Urinary bladder (tissue), 4 donors: ENCODE measurements around the gene FNDC3A. TPM values are rescaled to one million over a fixed set of nuclear protein-coding genes. Genes with fewer than 3 reads are reported as not detected.
A peak's percentile ranks its signal among the peaks of the same experiment; 100 is the strongest.
"Not testable (repeated sequence)": the region's sequence is repeated elsewhere in the genome, so short reads cannot be mapped to it uniquely, and the experiment has no call there.

Experiments
- DNase-seq: peaks from one replicate; pipeline ENCODE4 v3.0.0-alpha.2; 2015; ENCODE audit errors: extremely low spot score
- H3K27ac ChIP-seq: one replicate; pipeline ENCODE4 v1.5.1; 2013; ENCODE audit warnings: low read depth, mild to moderate bottlenecking, moderate library complexity
- H3K36me3 ChIP-seq: one replicate; pipeline ENCODE4 v1.6.1; 2013; ENCODE audit warnings: mild to moderate bottlenecking, moderate library complexity; ENCODE audit not compliant: insufficient read depth
- H3K4me1 ChIP-seq: one replicate; pipeline ENCODE4 v1.6.1; 2013; ENCODE audit warnings: mild to moderate bottlenecking, moderate library complexity; ENCODE audit not compliant: insufficient read depth
- H3K4me3 ChIP-seq: one replicate; pipeline ENCODE4 v1.5.1; 2013; ENCODE audit warnings: low read depth, low read length
- WGBS: extraction: QIAGEN DNeasy Blood & Tissue Kit; methylation state at CpG from one replicate; pipeline ENCODE4 v1.1.7; 2013; 5-methylcytosine and 5-hydroxymethylcytosine counted together
- polyA plus RNA-seq: library from polyadenylated mRNA; stranded (reverse); fragments of 200-250 nt; gene quantifications from one replicate; pipeline ENCODE4 v1.2.3, GENCODE V29; 2013
- total RNA-seq: library from RNA; depleted of rRNA; stranded (reverse); fragments of >200 nt; gene quantifications from one replicate; pipeline ENCODE4 v1.2.3, GENCODE V29; 2014
- donor health status: healthy with polysubstance abuse.
- donor health status: healthy.

FNDC3A gene
- total and polyA plus RNA-seq, 2 donors, result 25.4 to 109 TPM

DNA sequence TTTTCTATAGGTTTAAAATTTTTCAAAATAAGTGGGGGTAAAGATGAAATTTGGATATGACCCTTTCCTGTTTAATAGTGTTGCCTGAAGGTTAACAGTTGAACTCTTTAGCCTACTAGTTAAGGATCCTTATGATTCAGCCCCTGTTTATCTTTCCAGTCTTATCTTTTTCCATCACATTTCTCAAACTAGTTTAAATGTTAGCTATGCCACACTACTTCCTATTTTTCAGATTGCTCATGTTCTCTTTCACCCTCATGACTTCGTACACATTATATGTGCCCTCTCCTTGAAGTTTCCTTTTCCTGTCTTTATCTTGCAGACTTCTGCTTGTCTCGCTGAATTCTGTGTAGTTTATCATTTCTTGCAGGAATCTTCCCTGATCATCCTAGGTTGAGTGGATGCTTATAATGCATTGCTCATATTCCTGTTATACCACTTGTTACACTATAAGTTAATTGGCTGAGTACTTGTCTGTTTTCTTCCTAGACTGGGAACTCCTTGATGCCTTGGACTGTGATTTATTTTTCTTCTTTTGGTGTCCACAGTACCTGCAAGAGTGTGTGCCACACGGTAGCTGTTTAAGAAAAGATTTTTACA is 86.7 kb downstream of the FNDC3A start:
- WGBS, result 57% methylated on average over 3 of the region's 3 CpGs
- H3K4me3 ChIP-seq, result no peak overlapping the region
- no peak for DNase-seq

GRCh38 chr13:49063011-49063410 is 87.3 kb downstream of the FNDC3A start:
- H3K27ac ChIP-seq, result no peak overlapping the region
- H3K4me1 ChIP-seq, result no peaks in the 10 kb centered on the region
- peaks cover 3% of the 10 kb centered on the region for H3K36me3 ChIP-seq
- H3K4me3 ChIP-seq, result no peak overlapping the region
- no peak for DNase-seq

More for the DNA sequence above, 86.7 kb downstream of the FNDC3A start:
- Histone ChIP-seq H3K4me1 (no peaks in the 10 kb centered on the region), H3K27ac (no peak overlapping the region), H3K36me3 (peaks cover 3% of the 10 kb centered on the region)

DNA sequence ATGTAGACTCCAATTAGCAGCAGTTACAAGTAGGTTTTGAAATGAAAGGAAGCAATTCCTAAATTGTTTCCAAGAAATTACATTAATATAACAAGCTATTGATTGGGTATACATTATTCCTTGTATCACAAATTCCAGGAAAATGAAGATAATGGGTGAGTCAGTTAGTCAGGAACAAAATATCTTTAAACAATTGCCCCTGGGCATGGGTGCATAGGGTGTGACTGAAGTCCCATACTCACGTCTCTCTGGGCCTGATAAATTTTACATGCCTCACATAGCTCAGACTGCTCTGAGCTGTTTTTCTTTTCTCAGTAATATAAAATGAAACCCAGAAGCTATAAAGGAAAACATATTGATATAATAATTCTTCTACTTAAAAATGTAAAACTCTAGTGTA is 87.8 kb downstream of the FNDC3A start:
- H3K27ac ChIP-seq, result no peak overlapping the region
- no peak for DNase-seq
- H3K36me3 ChIP-seq, result peaks cover 3% of the 10 kb centered on the region
- WGBS, result 51% methylated on average over 1 of the region's 1 CpG
- no peak overlapping the region for H3K4me3 ChIP-seq
- no peaks in the 10 kb centered on the region for H3K4me1 ChIP-seq

GRCh38 chr13:49064476-49064875 is 88.8 kb downstream of the FNDC3A start:
- Histone ChIP-seq H3K4me3 (no peak overlapping the region), H3K27ac (no peak overlapping the region)
- WGBS, result 97% methylated on average over 3 of the region's 3 CpGs

DNA sequence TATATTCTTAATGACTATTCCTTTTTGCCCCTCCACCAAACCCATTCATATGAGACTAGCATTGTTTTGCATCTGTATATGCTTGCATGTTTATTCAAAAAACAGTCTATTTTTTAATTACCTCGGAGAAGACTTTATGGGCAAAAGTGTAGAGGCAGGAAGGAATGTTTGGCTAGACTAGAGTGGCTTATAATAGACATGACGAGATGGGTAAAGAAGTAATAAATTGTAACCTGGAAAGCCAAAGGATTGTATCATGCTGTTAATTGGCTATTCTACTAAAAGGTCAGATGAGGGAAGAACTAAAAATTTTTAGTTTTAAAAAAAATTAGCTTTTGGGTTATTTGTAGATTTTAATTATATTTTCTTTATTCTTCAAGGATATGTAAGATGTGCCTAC is 91.1 kb downstream of the FNDC3A start:
- H3K27ac ChIP-seq, result no peak overlapping the region
- no peak overlapping the region for H3K4me3 ChIP-seq
- H3K4me1 ChIP-seq, result no peaks in the 10 kb centered on the region
- 88% methylated on average over 2 of the region's 2 CpGs for WGBS
- no peak for DNase-seq
- peaks cover 3% of the 10 kb centered on the region for H3K36me3 ChIP-seq

More at GRCh38 chr13:49064476-49064875, 88.8 kb downstream of the FNDC3A start:
- DNase-seq, result no peak
- Histone ChIP-seq H3K4me1 (no peaks in the 10 kb centered on the region), H3K36me3 (peaks cover 3% of the 10 kb centered on the region)

DNA sequence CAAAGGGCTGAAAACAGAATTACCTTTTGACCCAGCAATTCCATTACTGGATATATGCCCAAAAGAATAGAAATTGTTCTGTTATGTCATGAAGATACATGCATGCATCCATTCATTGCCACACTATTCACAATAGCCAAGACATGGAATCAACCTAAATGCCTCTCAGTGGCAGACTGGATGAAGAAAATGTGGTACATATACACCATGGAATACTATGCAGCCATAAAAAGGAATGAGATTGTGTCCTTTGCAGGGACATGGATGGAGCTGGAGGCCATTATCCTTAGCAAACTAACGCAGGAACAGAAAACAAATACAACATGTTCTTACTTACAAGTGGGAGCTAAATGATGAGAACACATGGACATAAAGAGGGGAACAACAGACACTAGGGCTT is 92.8 kb downstream of the FNDC3A start:
- not testable (repeated sequence) for H3K36me3 ChIP-seq, H3K4me3 ChIP-seq, DNase-seq, H3K27ac ChIP-seq, H3K4me1 ChIP-seq
- 100% methylated on average over 1 of the region's 1 CpG for WGBS

DNA sequence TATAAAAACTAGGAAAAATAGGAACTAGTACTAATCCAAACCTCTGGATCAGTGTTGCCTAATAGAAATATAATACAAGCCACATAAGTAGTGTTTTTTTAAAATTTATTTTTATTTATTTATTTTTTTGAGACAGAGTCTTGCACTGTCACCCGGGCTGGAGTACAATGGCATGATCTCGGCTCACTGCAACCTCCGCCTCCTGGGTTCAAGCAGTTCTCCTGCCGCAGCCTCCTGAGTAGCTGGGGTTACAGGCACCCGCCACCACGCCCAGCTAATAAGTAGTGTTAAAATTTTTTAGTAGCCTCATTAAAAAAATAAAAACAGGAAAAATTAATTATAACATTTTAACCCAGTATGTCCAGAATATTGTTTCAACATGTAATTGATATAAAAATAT is 94.3 kb downstream of the FNDC3A start:
- DNase-seq, H3K36me3 ChIP-seq, H3K4me3 ChIP-seq, H3K27ac ChIP-seq, H3K4me1 ChIP-seq: not testable (repeated sequence)
- WGBS, result 96% methylated on average over 6 of the region's 6 CpGs

GRCh38 chr13:49071341-49071937 is 95.7 kb downstream of the FNDC3A start:
- Histone ChIP-seq H3K27ac (no peak overlapping the region), H3K4me1 (no peaks in the 10 kb centered on the region), H3K36me3 (no peaks in the 10 kb centered on the region), H3K4me3 (no peak overlapping the region)
- DNase-seq, result no peak
- 94% methylated on average over 1 of the region's 1 CpG for WGBS

GRCh38 chr13:49082653-49083536 is 107.2 kb downstream of the FNDC3A start:
- Histone ChIP-seq H3K36me3 (no peaks in the 10 kb centered on the region), H3K4me1 (no peaks in the 10 kb centered on the region), H3K4me3 (no peak overlapping the region), H3K27ac (no peak overlapping the region)
- DNase-seq, result peak; percentile 6
- 92% methylated on average over 4 of the region's 4 CpGs for WGBS

DNA sequence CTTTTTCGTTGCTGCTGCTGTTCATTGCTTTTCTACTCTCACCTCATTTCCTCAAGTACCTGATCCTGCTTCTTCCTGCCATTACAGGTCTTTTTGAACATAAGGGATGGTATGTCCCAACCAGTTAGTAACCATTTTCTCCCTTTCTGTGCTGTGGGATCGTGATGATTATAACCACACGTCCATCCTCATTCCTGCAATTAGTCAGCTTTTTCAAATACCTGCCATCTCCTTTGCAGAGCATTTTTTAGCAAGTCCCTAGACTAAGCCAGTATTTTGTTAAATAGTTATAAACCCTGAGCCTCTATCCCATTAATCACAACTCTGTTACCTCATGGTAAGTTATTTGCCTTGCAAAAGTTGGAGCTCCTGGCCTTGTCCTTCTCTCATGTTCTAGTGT is 109.2 kb downstream of the FNDC3A start:
- WGBS, result 90% methylated on average over 3 of the region's 3 CpGs
- Histone ChIP-seq H3K27ac (no peak overlapping the region), H3K4me3 (no peak overlapping the region), H3K4me1 (no peaks in the 10 kb centered on the region), H3K36me3 (no peaks in the 10 kb centered on the region)
- no peak for DNase-seq

DNA sequence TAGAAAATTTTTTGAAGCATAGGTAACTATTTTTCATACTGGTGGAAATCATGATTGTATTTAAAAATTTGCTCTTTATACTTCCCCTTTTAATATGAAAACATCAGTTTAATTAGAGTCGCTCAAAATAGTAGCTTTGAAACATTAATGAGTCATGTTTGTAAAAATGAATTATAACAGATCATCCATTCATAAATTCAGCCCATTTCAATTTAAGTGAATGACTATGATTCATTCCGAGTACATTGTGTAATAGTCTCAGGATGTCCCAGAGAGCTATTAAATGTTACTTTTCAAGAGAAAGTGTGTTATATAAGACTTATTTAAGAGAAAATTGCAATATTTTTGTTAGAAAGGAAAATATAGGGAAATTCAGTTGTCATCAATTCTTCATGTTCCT is 111.0 kb downstream of the FNDC3A start:
- Histone ChIP-seq H3K4me1 (no peaks in the 10 kb centered on the region), H3K4me3 (no peak overlapping the region), H3K27ac (no peak overlapping the region), H3K36me3 (no peaks in the 10 kb centered on the region)
- WGBS, result 75% methylated on average over 2 of the region's 2 CpGs
- DNase-seq, result no peak

DNA sequence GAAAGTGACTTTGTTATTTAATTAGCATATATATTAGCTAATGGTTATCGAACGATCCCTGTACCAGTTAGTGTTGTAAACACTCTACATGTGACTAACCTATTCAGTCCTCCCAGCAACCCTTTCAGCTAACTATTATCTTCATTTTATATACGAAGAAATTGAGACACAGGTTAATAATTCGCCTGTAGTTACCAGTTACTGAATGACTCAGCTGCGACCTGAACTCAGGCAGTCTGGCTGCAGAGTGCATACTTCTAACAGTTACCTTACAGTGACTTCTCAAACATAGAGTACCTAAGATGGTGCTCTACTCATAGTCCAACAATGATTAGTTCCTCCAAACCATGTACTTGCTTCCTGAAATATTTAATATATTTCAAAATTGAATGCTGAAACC is 117.7 kb downstream of the FNDC3A start:
- DNase-seq, result no peak
- WGBS, result 97% methylated on average over 5 of the region's 5 CpGs
- no peak overlapping the region for H3K27ac ChIP-seq
- no peaks in the 10 kb centered on the region for H3K36me3 ChIP-seq
- no peaks in the 10 kb centered on the region for H3K4me1 ChIP-seq
- no peak overlapping the region for H3K4me3 ChIP-seq

DNA sequence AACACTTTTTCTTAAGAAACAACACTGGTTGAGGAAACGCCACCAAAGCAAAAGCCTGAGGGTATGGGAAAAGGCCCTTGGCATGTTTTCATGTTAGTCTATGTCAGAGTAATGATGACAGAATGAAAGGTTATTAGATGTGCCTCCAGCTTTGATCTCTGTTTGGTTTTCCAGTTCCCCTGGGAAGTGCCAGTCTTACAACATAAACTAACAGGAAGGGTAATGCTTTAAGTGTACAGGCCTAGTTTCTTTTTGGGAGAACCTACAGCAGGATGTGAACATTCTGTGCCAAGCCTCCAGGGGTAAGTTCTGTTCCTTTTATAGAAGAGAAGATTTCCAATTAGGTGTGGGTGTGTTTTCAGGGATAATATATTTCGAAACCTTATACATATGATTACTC is 121.7 kb downstream of the FNDC3A start:
- WGBS, result 89% methylated on average over 2 of the region's 2 CpGs
- H3K36me3 ChIP-seq, result no peaks in the 10 kb centered on the region
- no peak overlapping the region for H3K27ac ChIP-seq
- no peaks in the 10 kb centered on the region for H3K4me1 ChIP-seq
- DNase-seq, result no peak
- H3K4me3 ChIP-seq, result no peak overlapping the region

DNA sequence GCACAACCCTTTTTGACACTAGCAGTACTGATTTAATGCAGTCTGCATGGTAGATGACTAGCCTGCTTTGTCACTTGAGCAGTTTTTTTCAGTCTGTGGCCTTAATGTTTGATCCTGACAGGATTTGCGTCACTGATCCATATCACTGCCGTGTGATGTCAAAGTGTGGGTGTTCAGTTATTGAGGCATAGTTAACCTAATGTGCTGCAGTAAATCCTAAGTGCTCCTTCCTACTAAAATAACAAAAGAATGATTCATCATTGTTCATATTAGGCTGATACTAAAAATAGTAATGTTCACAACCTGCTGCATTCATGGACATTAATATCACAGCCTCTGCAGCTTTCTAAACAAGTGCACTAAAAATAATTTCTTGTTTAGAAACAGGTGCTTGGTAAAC is 122.5 kb downstream of the FNDC3A start:
- WGBS, result 24% methylated on average over 2 of the region's 2 CpGs
- Histone ChIP-seq H3K4me3 (no peak overlapping the region), H3K4me1 (no peaks in the 10 kb centered on the region), H3K36me3 (no peaks in the 10 kb centered on the region), H3K27ac (no peak overlapping the region)
- no peak for DNase-seq
